ENCODE measurements around the gene TMEM95. TPM values are rescaled to one million over a fixed set of nuclear protein-coding genes. Genes with fewer than 3 reads are reported as not detected.

Gene TMEM95, protein sequence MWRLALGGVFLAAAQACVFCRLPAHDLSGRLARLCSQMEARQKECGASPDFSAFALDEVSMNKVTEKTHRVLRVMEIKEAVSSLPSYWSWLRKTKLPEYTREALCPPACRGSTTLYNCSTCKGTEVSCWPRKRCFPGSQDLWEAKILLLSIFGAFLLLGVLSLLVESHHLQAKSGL
- not detected for polyA plus RNA-seq (ENCODE audit: insufficient read length in 10 of 10)
- long read RNA-seq, donor 1: 0 reads
- long read RNA-seq, donor 2: 0 reads
- long read RNA-seq, donor 3: 0 reads
- long read RNA-seq, donor 4: 0 reads
- long read RNA-seq, donor 5: 0 reads
- long read RNA-seq, donor 6: 0 reads
- long read RNA-seq, donor 7: 0 reads
- long read RNA-seq, donor 8: 0 reads
- long read RNA-seq, donor 9: 0 reads

DNA sequence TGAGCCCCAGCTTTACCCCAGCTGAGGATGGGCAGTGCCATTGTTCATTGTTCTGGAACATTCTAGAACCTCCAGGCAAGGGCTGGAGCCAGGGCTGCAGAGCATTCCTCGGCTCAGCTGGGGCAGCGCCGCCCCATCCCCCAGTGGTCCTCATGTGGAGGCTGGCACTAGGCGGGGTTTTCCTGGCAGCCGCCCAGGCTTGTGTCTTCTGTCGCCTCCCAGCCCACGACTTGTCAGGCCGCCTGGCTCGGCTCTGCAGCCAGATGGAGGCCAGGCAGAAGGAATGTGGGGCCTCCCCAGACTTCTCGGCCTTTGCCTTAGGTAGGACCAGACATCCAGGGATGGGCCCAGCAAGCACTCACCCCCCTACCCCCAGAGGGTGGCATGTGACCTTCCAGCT is at the start of gene TMEM95:
Gene TMEM95, plus strand, starts transcription at position 104 of the 400 bp plus-strand sequence. Its CDS starts 49 bp downstream, at position 153.
- peak in 2 of 3 donors; percentile 46 to 59 for DNase-seq

DNA sequence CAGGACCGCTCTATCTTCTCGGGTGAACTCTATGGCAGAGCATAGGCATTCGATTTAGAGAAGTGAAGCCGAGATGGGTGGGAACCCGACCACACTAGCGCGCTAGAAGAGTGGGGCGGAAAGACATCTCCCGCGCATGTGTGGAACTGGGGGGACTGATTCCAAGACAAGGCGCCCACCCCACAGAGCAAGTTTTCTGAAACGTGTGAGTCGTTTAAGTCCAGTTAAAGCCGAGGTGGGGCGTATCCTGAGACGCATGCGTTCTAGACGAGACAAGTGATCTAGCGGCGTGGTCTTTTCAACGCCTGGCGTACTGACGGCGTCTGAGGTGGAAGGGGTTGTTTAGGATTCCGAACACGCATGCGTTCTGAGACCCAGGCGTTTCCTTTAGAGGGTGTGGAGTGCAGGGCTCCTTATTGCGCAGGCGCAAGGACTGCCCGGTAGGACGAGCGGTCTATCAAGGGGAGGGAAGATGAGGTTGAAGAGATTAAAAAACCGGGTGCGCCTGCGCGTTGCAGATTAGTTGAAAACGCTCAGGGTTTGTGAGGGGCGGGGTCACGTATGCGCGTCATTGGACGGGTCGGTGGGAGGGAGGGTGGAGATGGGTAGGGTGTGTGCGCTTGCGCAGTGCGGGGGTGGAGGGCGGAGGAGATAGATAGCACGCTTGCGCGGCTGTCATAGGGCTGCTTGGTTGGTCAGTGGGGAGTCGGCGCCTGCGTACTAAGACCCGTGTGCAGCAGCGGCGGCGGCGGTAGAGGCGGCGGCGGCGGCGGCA is 47.9 kb upstream of the TMEM95 start, which contains the start of gene EIF5A:
Gene EIF5A, plus strand, starts transcription at position 718 of the 775 bp plus-strand sequence. CDS start 2,008 bp downstream, outside the sequence.
- DNase-seq: peak; percentile 100

DNA sequence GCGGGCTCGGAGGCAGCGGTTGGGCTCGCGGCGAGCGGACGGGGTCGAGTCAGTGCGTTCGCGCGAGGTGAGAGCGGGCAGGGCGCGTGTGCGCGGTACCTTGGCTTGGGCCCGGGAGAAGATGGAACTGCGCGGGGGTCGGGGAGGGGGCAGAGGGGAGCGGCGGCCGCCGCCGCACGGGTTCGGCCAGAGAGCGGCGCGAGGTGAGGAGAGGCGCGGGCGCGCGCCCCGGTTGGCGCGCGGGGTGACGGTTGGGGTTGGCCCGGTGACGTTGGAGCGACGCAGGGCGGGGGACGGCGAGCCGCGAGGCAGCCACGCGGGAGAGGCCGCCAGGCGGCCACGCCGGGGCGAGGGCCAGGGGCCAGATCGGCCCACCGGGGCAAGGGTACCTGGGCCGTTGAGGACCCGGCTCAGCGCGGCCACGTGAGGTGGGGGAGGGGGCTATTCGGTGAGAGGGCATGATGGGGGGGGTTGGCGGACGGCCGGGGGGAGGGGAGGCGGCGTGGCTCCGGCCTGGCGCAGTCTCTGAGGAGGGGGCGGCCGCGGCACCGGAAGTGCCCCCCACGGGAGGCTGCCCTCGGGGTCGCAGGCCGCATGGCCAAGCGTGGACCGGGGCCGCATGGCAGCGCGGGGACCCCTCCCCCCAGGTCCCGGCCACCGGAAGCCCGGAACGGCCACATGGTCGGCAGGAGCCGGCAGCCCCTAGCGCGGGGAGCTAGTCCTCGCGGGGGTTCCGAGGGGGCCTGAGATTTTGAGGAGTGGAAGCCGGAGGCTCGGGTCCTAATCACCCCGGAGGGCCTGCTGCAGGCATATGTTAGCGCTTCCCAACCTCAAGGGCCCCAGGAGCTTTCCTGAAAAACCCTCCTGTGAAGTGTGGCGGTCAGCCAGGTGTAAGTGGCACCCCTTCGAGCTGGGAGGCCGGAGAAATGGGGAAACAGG is 47.0 kb upstream of the TMEM95 start:
- peak in 1 of 3 donors; percentile 59 for DNase-seq

DNA sequence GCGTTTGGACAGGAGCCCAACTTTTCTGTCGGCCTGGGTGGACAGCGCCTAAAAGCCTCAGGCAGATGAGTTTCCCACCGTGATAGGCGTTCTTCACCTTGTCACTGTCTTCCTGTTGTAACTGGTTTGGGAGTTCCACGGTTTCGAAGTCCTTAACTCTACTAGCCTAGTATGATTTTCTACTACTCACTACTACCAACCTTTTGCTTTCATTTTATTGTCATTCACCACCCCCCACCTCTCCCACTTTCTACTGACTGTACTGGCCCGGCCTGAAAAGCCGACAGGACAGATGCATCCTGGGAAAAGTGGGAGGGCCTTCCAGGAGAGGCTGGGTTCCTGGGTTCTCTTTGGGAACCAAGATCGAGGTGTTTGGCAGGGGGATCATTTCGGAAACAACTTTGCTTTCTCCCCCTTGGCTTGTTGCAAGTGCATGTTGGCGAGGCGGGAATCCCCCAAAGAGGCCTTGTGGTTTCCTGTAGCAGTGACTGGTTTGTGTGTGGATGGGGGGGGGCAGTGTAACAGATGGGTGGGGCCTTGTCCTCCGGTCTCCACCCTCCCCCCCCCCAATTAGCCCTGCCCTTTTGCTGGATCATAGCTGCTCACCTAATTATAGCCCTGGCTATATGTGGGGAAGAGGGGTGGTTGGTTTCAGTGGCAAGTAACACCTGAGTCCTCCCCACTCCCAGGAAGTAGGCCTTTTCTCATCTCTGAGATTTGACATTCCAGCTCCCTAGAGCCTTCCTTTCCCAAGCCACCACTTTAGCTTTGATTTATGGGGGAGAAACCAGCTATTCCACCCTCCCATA is 46.1 kb upstream of the TMEM95 start:
- DNase-seq: peak; percentile 70 to 89 (median 78)

DNA sequence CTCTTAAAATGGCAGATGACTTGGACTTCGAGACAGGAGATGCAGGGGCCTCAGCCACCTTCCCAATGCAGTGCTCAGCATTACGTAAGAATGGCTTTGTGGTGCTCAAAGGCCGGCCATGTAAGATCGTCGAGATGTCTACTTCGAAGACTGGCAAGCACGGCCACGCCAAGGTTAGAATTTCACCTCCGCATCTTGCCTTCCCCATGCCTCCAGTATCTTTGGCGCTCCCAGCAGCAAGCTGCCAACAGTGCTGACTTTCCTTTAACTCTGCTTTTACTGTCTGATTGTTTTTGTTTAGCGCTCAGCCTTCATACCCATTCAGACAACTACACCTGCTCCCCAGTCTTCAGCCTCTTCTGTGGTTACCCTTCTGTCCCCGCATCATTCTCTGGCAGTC is 45.3 kb upstream of the TMEM95 start:
- DNase-seq: no peak

DNA sequence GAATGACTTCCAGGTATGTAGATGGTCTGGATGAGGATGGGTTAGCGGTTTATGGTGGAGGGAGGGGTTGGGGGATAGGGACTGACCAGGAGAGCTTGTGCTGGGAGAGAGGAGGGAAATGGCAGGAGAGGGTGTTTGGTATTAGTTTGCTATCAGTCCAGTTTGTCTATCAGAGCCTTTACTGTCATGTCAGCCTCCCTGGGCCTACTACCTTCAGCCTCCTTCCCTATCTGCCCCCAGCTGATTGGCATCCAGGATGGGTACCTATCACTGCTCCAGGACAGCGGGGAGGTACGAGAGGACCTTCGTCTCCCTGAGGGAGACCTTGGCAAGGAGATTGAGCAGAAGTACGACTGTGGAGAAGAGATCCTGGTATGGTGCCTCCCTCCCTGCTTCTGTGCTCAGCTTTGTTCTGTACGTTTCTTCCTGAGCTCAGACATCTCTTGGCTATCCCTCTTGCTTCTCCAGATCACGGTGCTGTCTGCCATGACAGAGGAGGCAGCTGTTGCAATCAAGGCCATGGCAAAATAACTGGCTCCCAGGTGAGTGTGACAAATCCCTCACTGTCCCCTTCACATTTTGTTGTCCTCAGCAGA is 43.7 kb upstream of the TMEM95 start:
- no peak for DNase-seq

DNA sequence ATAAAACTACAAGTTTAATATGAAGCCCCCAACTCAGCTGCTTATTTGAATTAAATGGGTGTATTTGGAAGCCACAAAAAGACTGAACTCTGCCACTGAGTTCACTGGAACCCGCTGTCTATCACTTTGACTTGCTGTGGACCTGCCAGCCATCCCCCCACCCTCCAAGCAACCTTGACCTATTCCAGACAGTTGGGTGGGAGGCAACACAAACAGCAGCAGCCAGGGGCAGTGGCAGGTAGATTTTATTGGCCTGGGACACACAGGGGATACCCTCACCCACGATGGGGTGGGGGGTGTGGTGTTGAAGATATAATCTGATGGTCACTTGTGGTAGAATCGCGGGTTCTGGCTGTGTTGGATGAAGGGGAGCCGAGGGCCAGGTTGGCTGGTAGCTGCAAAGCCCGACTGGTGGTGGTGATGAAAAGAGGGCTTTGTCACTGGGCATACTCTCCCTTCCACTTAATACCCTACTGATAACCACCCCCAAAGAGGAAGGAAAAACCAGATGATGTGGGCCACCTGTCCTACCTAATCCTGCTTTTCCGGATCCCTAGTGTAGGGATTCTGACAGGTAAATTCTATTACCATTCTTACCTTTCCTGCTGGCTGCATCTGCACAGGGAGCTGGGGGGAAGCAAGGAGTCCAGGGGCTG is 42.4 kb upstream of the TMEM95 start:
- no peak for DNase-seq

DNA sequence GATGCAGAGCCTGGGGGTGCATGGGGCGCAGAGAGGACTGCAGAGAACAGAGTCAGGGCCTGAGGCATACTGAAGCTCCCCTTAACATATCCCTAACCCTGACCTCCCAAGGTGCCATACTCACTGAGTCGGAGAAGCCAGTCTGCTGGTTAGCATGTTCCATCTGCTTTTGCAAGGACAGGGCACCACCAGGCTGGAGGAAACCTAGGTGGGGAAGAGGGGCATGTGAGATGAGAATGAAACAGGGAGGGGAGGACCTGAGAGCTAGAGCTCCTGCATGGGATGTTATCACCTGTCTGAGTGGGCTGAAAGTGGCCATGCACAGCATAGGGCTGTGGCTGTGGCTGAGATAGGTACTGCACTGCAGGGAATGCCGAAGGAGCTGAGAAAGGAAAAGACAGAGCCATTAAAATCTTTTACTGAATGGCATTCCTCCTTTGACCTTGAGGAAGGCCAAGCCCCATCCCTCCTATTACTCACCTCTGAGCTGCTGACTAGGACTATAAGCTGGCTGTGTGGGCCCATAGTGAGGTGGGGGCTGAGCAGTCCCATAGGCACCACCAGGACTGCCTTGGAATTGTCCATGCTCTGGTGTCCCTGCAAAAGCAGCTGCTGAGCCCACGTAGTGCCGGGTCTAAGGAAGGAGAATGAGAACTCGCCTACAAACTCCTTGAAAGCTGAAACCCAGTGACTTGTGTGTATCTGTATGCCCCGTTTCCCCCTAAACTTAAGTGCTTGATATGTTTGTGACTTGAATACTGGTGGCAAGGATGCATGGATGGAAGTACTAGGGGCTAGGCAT is 41.7 kb upstream of the TMEM95 start:
- DNase-seq: no peak

DNA sequence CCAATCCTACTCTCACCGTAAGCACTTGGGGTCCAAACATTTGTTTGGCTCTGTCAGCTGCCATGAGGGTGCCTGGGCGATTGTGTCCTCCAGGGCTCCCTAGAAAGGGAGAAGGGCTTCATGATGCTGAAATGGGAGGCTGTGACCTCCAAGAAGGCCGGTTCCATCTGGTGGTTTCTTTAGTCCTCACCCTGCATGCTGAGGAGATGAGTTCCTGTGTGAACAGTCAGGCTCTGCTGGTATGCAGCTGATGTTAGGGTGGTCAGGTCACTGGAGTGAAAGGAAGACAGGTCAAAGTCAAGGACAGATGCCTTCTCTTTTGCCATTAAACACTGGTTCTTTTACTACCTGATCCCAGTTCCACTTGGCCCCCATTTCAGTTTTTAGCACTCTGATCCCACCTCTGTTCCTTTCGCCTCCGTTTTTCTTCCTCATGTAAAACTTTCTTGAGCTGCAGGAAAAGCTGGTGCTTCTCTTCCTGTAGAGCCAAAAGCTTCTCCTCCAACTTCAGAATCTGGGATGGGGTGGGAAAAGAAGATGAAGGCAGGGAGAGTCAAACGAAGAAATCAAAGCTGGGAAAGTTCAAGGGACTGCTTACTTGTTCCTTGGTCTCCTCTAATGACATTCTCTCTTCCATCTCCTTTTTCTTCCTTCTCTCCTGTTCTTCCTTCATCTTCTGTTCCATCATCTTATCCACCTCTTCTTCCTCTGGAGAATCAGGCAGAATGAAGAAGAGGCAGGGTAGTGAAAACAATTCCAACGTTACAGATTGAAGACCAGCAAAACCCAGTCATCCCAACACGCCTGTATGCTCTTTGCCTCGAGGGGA is 40.9 kb upstream of the TMEM95 start:
- DNase-seq: no peak

DNA sequence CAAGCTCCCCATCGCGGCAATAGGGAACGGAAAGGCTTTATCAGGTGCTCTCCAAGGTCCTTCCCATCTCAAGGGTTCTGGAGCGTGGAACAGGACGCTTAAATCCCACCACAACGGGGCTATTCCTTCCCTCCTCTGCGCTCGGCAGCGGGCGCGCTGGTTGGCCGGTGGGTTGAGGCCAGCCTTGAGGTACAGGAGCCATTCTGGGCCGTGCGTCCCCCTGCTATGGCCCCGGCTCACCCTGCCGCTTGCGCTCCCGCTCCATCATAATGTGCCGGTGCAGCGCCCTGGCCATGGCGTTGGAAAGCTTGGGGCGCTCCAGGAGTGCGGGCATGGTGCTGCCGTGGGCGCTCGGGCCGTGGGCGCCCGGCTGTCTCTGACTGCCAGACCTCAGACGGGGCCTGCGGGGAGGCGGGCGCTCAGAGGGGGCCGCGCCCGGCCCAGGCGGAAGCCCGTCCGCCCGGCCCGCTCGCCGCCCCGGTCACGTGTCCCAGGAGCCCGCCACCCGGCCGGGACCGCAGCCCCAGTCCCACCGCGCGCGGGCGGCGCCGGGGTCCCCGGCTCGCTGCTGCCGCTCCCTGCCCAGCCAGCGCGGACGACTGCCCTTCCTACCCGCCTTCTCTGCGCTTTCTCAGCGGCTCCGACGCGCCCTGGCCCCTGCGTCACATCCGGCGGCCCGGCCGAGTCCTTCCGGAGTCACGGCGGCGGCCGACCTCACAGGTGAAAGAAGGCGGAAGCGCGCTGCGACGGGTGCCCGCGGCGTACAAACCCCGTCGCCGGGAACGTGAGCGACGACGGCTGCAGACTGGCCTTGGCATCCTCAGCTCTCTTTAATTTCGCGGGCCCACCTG is 40.0 kb upstream of the TMEM95 start, which contains the start of gene GPS2:
Gene GPS2, minus strand, starts transcription at position 642 of the 851 bp plus-strand sequence. Its CDS starts 308 bp downstream, at position 334.
- DNase-seq: peak; percentile 81 to 96 (median 90)

DNA sequence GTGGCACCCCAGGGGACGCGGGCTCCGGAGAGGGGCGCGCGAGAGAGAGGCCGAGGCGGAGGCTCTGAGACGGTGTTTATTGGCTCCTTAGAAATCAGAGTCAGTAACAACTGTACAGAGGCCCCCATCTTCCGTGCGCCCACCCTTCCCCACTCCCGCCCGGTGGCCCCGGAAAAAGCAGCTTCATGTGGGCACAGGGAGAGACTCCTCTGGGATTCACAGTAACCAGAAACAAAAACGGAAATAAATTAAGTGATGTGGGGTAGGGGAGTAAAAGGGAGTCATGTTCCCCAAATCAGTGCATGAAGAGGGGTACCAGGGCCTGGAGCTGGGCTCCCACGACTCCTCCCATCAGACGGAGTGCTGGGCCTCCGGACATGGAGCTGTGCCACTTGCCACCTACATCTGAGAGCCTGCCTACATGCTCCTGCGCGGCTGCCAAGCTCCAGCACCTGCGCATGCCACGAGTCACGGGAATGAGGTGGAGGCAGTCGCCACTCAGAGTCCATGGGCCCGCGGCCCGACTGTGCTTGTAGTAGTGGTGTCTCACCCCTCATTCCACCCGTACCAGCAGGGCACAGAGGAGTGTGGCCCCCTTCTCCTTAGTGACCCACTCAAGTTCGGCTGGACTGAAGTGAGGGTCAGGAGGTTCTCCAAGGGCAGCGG is 39.3 kb upstream of the TMEM95 start:
- no peak for DNase-seq

DNA sequence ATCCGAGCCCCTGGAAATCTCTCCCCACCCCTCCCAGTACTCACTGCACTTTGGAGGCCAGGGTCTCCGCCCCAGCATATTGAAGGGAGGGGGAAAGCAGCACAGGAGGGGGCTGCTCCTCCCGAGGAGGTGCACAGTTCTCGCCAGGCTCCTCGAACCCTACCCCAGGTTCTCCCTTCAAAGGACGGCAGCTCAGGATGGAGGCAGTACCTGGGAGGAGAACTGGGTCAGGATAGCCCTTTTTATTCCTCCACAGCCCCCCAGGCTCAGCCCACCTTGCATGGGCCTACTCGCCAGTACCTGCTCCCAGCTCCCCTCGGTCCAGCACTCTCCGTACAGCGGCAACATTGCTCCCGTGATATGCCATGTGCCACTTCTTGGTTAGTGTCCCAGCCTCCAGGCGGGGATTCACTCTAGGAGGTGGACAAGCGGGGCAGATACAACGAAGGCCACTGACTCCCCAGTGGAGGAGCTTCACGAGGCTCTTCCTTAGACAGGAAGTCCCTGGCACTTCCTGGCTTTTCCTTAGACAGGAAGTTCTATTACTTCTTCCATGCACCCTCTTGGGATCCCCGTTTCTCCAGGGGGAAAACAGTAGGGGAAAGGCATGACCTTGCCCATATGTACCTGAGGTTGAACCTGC is 37.7 kb upstream of the TMEM95 start:
- DNase-seq: no peak

DNA sequence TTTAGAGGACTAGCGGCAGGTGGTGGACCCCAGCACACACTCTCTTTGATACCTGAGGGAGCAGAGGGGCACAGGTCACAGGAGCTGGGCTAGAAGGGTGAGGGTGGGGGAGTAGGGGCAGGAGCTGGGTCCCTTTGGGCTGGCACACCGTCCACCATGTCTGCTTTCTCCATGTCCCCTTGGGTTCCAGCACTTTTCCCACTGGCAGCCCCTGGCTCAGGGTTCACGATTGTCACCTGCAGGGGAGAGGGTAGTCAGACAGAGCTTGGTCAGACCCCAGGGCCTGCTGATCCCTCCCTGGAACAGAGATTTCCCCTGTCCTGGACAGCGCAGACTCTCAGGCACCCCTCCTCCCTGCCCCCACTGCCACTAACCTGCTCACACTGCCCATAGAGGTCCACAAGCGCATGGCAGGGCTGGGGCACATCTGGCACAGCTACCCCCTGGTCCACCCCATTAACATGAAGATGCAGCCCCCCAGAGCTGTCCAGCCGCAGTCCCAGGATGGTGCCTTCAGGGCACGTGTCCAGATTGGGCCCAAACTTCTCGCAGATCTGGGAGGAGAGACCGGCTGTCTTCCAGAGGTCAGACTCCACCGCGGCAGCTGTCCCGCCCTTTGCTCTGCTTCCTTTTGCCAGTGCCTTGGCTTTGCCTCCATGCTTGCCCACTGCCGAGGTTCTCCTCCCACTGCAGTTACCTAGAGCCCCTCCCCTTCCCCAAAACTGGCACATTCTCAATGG is 36.7 kb upstream of the TMEM95 start:
- DNase-seq: no peak

DNA sequence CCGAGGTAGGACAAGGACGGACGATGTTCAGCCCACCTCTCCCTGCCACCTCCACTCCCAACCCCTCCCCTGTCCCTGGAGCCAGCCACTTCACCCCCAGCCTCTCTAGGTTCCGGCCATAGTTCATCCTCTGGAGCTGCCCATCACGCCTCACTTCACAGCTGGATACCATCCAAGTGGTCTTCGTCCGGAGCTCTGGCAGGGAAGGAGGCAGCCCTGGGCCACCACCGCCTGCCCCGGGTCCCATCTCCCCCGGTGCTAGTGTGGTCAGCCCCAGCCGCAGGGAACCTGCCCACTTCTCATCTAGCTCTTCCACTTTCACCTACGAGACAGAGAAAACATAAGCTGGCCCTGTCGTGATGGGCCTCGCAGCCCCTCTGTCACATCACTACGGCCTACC is 33.5 kb upstream of the TMEM95 start:
- no peak for DNase-seq
